Ishikawa (cell line): ENCODE data around the gene CPE.

Experiments used
- CEBPB ChIP-seq: IDR thresholded peaks from 2 replicates; pipeline ENCODE4 v1.6.1; 2012
- CREB1 ChIP-seq: IDR thresholded peaks from 2 replicates; pipeline ENCODE4 v1.6.1; 2012; ENCODE audit warnings: low read depth
- EGR1 ChIP-seq: IDR thresholded peaks from 2 replicates; pipeline ENCODE4 v1.6.1; 2012
- EP300 ChIP-seq: IDR thresholded peaks from 2 replicates; pipeline ENCODE4 v1.6.1; 2012; ENCODE audit warnings: borderline replicate concordance
- FOXM1 ChIP-seq: IDR thresholded peaks from 2 replicates; pipeline ENCODE4 v1.6.1; 2012; ENCODE audit warnings: low read depth, borderline replicate concordance
- NFIC ChIP-seq: IDR thresholded peaks from 2 replicates; pipeline ENCODE4 v1.6.1; 2012
- RAD21 ChIP-seq: IDR thresholded peaks from 2 replicates; pipeline ENCODE4 v1.6.1; 2012; ENCODE audit warnings: low read depth
- TAF1 ChIP-seq: IDR thresholded peaks from 2 replicates; pipeline ENCODE4 v1.6.1; 2012; ENCODE audit warnings: low read depth, mild to moderate bottlenecking
- TCF12 ChIP-seq: IDR thresholded peaks from 2 replicates; pipeline ENCODE4 v1.6.1; 2012; ENCODE audit warnings: low read depth
- TEAD4 ChIP-seq: IDR thresholded peaks from 2 replicates; pipeline ENCODE4 v1.6.1; 2012
- USF1 ChIP-seq: IDR thresholded peaks from 2 replicates; pipeline ENCODE4 v1.6.1; 2012
- YY1 ChIP-seq: IDR thresholded peaks from 2 replicates; pipeline ENCODE4 v1.6.1; 2012; ENCODE audit warnings: low read depth
- ZBTB7A ChIP-seq: IDR thresholded peaks from 2 replicates; pipeline ENCODE4 v1.6.1; 2012; ENCODE audit warnings: low read depth
- TF ChIP-seq, protein P1 (sequence below): IDR thresholded peaks from 2 replicates; pipeline ENCODE4 v1.6.1; 2012
- TF ChIP-seq, protein P2 (sequence below): IDR thresholded peaks from 2 replicates; pipeline ENCODE4 v1.6.1; 2012; ENCODE audit warnings: low read depth, mild to moderate bottlenecking

The CPE gene

DNA sequence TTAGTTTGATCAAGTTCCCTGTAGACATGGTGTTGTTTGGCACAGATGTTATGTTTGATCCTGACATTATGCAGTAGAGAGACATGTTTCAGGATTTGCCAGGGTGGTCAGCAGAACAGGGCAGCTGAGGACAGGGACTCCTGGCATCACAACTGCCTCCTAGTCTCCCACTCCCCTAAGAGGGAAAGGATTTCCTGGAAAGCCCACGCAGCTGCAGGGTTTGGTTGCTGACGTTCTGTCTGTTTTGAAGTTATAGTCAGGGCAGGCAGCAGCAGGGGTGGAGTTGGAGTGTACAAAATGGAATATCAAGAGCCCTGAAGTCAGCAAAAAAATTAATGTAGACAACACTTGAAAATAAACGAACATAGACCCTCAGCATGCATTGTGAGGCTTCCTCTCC, 125.4 kb downstream of the CPE start:
- TF ChIP-seq RAD21 = no peak

DNA sequence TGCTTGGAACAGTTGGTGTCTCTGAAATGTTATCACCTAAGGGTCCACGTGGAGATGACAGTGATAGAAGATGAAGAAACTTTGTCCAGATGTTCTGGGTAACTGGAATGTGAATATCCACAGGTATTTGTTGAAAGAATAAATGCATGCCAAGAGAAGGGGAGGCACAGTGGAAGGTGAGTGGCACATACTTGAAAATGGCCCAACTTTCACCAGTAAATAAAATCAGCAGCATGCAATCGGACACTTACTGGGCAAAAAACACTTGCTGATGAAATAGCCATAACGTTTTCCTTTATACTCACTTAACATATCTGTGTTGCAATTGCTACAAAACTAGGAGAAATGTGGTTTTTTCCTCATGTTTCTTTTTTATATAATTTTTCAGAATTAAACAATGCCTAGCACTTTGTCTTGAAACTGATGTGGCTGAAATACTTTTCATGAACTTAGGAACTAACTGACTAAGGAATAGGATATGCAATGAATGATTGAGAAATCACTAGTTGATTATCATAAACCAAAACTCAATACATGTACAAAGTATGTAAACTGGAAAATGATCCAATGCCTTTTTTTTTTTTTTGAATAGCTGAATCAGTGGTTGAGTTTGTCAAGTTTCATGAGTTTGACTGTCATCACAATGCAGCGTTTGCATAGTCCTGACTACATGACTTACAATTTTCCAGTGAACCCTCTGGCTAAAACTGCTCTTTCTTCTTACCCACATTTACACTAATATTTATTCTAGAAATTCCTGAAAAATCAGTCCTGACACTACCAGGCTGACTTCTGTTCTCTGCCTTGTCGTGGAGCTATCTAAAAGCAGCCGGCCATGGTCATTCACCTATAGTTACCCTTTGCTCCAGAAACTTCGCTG, 127.4 kb downstream of the CPE start:
- TF ChIP-seq NFIC = peak; percentile 92
- peak; percentile 66 for TF ChIP-seq CEBPB
- no peak for TF ChIP-seq EGR1
- no peak for TF ChIP-seq USF1
- no peak for TF ChIP-seq FOXM1
- TF ChIP-seq ZBTB7A = no peak
- TF ChIP-seq RAD21 = no peak
- TF ChIP-seq, protein P1, sequence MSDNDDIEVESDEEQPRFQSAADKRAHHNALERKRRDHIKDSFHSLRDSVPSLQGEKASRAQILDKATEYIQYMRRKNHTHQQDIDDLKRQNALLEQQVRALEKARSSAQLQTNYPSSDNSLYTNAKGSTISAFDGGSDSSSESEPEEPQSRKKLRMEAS = peak; percentile 41; the same call in 1 of the 2 replicates
- no peak for TF ChIP-seq CREB1
- TF ChIP-seq TEAD4 = peak; percentile 80
- TF ChIP-seq TAF1 = no peak
- TF ChIP-seq, protein P2, sequence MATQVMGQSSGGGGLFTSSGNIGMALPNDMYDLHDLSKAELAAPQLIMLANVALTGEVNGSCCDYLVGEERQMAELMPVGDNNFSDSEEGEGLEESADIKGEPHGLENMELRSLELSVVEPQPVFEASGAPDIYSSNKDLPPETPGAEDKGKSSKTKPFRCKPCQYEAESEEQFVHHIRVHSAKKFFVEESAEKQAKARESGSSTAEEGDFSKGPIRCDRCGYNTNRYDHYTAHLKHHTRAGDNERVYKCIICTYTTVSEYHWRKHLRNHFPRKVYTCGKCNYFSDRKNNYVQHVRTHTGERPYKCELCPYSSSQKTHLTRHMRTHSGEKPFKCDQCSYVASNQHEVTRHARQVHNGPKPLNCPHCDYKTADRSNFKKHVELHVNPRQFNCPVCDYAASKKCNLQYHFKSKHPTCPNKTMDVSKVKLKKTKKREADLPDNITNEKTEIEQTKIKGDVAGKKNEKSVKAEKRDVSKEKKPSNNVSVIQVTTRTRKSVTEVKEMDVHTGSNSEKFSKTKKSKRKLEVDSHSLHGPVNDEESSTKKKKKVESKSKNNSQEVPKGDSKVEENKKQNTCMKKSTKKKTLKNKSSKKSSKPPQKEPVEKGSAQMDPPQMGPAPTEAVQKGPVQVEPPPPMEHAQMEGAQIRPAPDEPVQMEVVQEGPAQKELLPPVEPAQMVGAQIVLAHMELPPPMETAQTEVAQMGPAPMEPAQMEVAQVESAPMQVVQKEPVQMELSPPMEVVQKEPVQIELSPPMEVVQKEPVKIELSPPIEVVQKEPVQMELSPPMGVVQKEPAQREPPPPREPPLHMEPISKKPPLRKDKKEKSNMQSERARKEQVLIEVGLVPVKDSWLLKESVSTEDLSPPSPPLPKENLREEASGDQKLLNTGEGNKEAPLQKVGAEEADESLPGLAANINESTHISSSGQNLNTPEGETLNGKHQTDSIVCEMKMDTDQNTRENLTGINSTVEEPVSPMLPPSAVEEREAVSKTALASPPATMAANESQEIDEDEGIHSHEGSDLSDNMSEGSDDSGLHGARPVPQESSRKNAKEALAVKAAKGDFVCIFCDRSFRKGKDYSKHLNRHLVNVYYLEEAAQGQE = no peak
- peak; percentile 58 for TF ChIP-seq TCF12
- TF ChIP-seq EP300 = peak; percentile 40

DNA sequence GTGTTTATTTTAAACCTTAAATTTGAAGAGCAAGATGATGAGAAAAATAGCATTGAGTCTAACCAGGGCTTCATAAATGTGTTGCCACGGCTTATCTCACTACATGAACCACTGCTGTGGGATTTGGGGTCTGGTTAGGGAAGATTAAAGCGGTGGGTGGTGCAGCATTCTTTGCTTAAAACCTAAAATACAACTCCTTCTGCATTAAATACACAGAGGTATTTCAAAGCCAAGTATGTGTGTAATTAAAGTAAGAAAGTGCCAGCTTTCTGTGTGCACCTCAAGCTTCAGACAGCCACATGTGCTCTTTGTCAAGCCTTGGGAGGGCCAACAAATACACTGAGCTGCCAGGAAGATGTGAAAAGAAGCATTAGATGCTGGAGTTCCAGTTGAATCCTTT, 128.0 kb downstream of the CPE start:
- TF ChIP-seq NFIC (no peak), TAF1 (no peak), TCF12 (no peak)

DNA sequence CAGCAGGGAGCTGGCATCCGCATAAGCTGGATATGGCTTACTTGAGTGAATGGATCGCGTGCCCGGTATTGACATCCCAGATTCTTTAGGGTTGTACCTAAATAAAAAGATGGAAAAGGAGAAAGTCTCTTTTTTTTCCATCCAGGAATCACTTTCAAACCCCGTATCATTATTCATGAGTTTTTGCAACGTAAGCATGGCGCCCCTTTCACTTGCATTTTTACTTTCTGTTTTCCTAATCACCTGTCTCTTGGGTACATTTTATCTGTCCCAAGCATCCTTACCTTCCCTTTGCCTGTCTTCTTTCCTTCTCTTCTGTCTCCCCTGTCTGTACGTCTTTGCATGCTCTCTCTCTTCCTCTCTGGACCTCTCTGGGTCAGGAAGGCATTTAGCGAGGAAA, 128.6 kb downstream of the CPE start:
- TF ChIP-seq YY1 (no peak), USF1 (no peak), TAF1 (no peak), ZBTB7A (no peak), FOXM1 (no peak), RAD21 (no peak), CREB1 (no peak), NFIC (no peak), TCF12 (no peak), TEAD4 (no peak), EP300 (no peak), EGR1 (no peak), CEBPB (no peak)
- TF ChIP-seq, protein P1 = no peak
- TF ChIP-seq, protein P2 = no peak

GRCh38 chr4:165508372-165509120, 129.7 kb downstream of the CPE start:
- TF ChIP-seq, protein P2 = no peak
- TF ChIP-seq USF1 = no peak
- no peak for TF ChIP-seq NFIC
- TF ChIP-seq EGR1 = no peak
- no peak for TF ChIP-seq YY1
- no peak for TF ChIP-seq CREB1
- TF ChIP-seq, protein P1 = no peak
